Suppressor macrophage treated with lipopolysaccharide for 1 hour (primary cell): Measurements from ENCODE around the gene BRINP2.
"Not testable (repeated sequence)": the region's sequence is repeated elsewhere in the genome, so short reads cannot be mapped to it uniquely, and the experiment has no call there.

Experiments used
- DNase-seq, 3 donors: peaks; one replicate each; pipeline ENCODE4 v3.0.0-alpha.2; 2020 to 2022

The BRINP2 gene

GRCh38 chr1:177278626-177279390 is 108.0 kb downstream of the BRINP2 start:
- DNase-seq, result no peak

- DNase-seq, result no peak
Measured at GRCh38 chr1:177281901-177282300, 111.1 kb downstream of the BRINP2 start.

GRCh38 chr1:177282976-177283375 is 112.2 kb downstream of the BRINP2 start:
- DNase-seq, result no peak

GRCh38 chr1:177283380-177283779 is 112.6 kb downstream of the BRINP2 start:
- DNase-seq, result no peak

GRCh38 chr1:177286396-177286795 is 115.6 kb downstream of the BRINP2 start:
- DNase-seq, result no peak

- DNase-seq, result no peak
Measured at GRCh38 chr1:177287270-177287669, 116.5 kb downstream of the BRINP2 start.

- DNase-seq, result no peak
Measured at GRCh38 chr1:177287994-177288393, 117.2 kb downstream of the BRINP2 start.

- DNase-seq, result no peak
Measured at GRCh38 chr1:177289532-177289931, 118.8 kb downstream of the BRINP2 start.

GRCh38 chr1:177300431-177300830 is 129.7 kb downstream of the BRINP2 start:
- DNase-seq, result no peak

GRCh38 chr1:177301425-177302124 is 130.8 kb downstream of the BRINP2 start:
- DNase-seq, result no peak

- DNase-seq, result no peak
Measured at GRCh38 chr1:177302357-177303044, 131.7 kb downstream of the BRINP2 start.

GRCh38 chr1:177305040-177306018 is 134.6 kb downstream of the BRINP2 start:
- no peak for DNase-seq

- DNase-seq, result no peak
Measured at GRCh38 chr1:177306019-177306415, 135.3 kb downstream of the BRINP2 start.

GRCh38 chr1:177306981-177307380 is 136.2 kb downstream of the BRINP2 start:
- no peak for DNase-seq

- DNase-seq, result no peak
Measured at GRCh38 chr1:177307771-177308170, 137.0 kb downstream of the BRINP2 start.

GRCh38 chr1:177309880-177310279 is 139.1 kb downstream of the BRINP2 start:
- no peak for DNase-seq

GRCh38 chr1:177310326-177310725 is 139.6 kb downstream of the BRINP2 start:
- DNase-seq, result no peak

- DNase-seq, result no peak
Measured at GRCh38 chr1:177311111-177311510, 140.4 kb downstream of the BRINP2 start.

- DNase-seq, result no peak
Measured at GRCh38 chr1:177311586-177311985, 140.8 kb downstream of the BRINP2 start.

GRCh38 chr1:177315261-177315660 is 144.5 kb downstream of the BRINP2 start:
- DNase-seq, result no peak

GRCh38 chr1:177315761-177316160 is 145.0 kb downstream of the BRINP2 start:
- no peak for DNase-seq

GRCh38 chr1:177321434-177321833 is 150.7 kb downstream of the BRINP2 start:
- DNase-seq, result not testable (repeated sequence)

- no peak for DNase-seq
Measured at GRCh38 chr1:177328251-177328650, 157.5 kb downstream of the BRINP2 start.
